HUES6 (cell line): ENCODE results near the gene PCSK4.

Experiments
- H3K27ac ChIP-seq: 2 replicates; pipeline ENCODE4 v1.7.0; 2013; ENCODE audit warnings: low read depth, mild to moderate bottlenecking, low read length, inconsistent platforms
- H3K27me3 ChIP-seq: 2 replicates; pipeline ENCODE4 v1.6.1; 2013; ENCODE audit warnings: low read length; ENCODE audit not compliant: control insufficient read depth, insufficient read depth
- H3K36me3 ChIP-seq: 2 replicates; pipeline ENCODE4 v1.6.1; 2013; ENCODE audit warnings: low read length; ENCODE audit not compliant: control insufficient read depth, insufficient read depth
- H3K4me1 ChIP-seq: 2 replicates; pipeline ENCODE4 v1.6.1; 2013; ENCODE audit warnings: low read length; ENCODE audit not compliant: control insufficient read depth, insufficient read depth
- H3K4me3 ChIP-seq: 2 replicates; pipeline ENCODE4 v1.5.1; 2013; ENCODE audit warnings: low read depth, low read length
- H3K9ac ChIP-seq: one replicate; pipeline ENCODE4 v1.6.1; 2013; ENCODE audit warnings: mild to moderate bottlenecking, low read length
- H3K9me3 ChIP-seq: 2 replicates; pipeline ENCODE4 v1.6.1; 2013; ENCODE audit warnings: low read depth, low read length; ENCODE audit not compliant: control insufficient read depth, insufficient read depth

PCSK4 gene

GRCh38 chr19:1511318-1512317, 21.5 kb upstream of the PCSK4 start:
- no peak overlapping the region for H3K9ac ChIP-seq
- H3K27ac ChIP-seq, result no peak overlapping the region
- no peaks in the 10 kb centered on the region for H3K36me3 ChIP-seq
- peaks cover 56% of the 10 kb centered on the region for H3K27me3 ChIP-seq
- H3K4me3 ChIP-seq, result no peak overlapping the region
- H3K9me3 ChIP-seq, result no peaks in the 10 kb centered on the region
- peaks cover 5% of the 10 kb centered on the region; the same call in 1 of the 2 replicates for H3K4me1 ChIP-seq

DNA sequence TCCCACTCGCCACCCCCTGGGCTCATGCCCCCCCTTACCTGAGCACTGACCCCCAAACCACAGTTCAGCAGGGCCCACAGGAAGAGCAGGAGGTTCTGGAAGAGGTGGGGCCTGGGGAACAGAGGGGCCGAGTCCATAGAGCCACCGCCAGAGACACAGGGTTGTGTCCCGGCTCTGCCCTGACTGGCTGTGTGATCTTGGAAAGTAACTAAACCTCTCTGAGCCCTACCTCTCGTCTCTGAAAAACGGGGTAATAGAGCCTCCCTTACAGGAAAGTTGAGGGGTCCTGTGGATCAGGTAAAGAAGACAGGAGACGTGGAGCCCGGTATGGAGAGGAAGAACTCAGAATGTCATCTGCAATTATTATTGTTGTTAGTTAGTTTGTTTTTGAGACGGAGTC, 20.7 kb upstream of the PCSK4 start:
- Histone ChIP-seq H3K4me1 (peaks cover 5% of the 10 kb centered on the region; the same call in 1 of the 2 replicates), H3K9ac (no peak overlapping the region), H3K9me3 (no peaks in the 10 kb centered on the region), H3K36me3 (no peaks in the 10 kb centered on the region), H3K27ac (no peak overlapping the region), H3K27me3 (peaks cover 56% of the 10 kb centered on the region), H3K4me3 (no peak overlapping the region)

GRCh38 chr19:1510442-1510806, 20.3 kb upstream of the PCSK4 start:
- no peaks in the 10 kb centered on the region for H3K9me3 ChIP-seq
- peaks cover 56% of the 10 kb centered on the region for H3K27me3 ChIP-seq
- no peaks in the 10 kb centered on the region for H3K36me3 ChIP-seq
- no peak overlapping the region for H3K27ac ChIP-seq
- no peak overlapping the region for H3K9ac ChIP-seq
- peaks cover 5% of the 10 kb centered on the region; the same call in 1 of the 2 replicates for H3K4me1 ChIP-seq
- no peak overlapping the region for H3K4me3 ChIP-seq

GRCh38 chr19:1509602-1510441, 19.7 kb upstream of the PCSK4 start:
- Histone ChIP-seq H3K27ac (no peak overlapping the region), H3K4me3 (no peak overlapping the region), H3K36me3 (no peaks in the 10 kb centered on the region), H3K9me3 (no peaks in the 10 kb centered on the region), H3K9ac (no peak overlapping the region), H3K27me3 (peaks cover 55% of the 10 kb centered on the region), H3K4me1 (peaks cover 5% of the 10 kb centered on the region; the same call in 1 of the 2 replicates)

- Histone ChIP-seq H3K4me3 (peak overlapping the region; percentile 54), H3K27me3 (peaks cover 61% of the 10 kb centered on the region), H3K27ac (no peak overlapping the region)
These were observed 18.3 kb upstream of the PCSK4 start for GRCh38 chr19:1508507-1508856.

GRCh38 chr19:1507763-1508506, 17.8 kb upstream of the PCSK4 start:
- Histone ChIP-seq H3K4me3 (peak overlapping the region; percentile 85), H3K36me3 (no peaks in the 10 kb centered on the region), H3K27me3 (peaks cover 66% of the 10 kb centered on the region), H3K27ac (peak overlapping the region; percentile 63; the same call in 1 of the 2 replicates), H3K9me3 (no peaks in the 10 kb centered on the region), H3K4me1 (peaks cover 9% of the 10 kb centered on the region; the same call in 1 of the 2 replicates), H3K9ac (peak overlapping the region; percentile 63)

More at GRCh38 chr19:1508507-1508856, 18.3 kb upstream of the PCSK4 start:
- Histone ChIP-seq H3K36me3 (no peaks in the 10 kb centered on the region), H3K9me3 (no peaks in the 10 kb centered on the region), H3K9ac (no peak overlapping the region), H3K4me1 (peaks cover 5% of the 10 kb centered on the region; the same call in 1 of the 2 replicates)

DNA sequence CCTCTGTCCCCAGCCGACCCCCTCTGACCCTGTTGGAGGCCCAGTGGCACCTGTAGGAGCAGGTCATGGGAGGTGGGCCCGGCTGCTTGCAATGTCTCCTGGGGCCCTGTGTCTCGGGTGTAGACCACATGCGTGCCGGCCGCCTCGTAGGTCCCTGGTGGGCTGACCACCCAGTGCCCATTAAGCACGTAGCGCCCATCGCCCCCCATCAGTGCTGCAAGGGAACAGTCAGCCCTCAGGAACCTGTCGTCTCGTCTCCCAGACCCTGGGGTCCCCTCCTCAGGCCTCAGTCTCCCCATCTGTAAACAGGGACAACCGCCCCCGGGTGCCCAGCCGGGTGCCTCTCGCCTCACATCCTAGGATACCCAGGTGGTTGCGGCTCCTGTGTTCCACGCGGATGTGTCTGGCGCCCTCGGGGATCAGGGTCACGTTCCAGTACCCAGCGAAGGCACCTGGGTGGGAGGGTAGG, 17.1 kb upstream of the PCSK4 start:
- Histone ChIP-seq H3K36me3 (no peaks in the 10 kb centered on the region), H3K9me3 (no peaks in the 10 kb centered on the region), H3K4me3 (peak overlapping the region; percentile 85), H3K9ac (no peak overlapping the region), H3K4me1 (peaks cover 9% of the 10 kb centered on the region; the same call in 1 of the 2 replicates), H3K27ac (no peak overlapping the region), H3K27me3 (peaks cover 67% of the 10 kb centered on the region)

DNA sequence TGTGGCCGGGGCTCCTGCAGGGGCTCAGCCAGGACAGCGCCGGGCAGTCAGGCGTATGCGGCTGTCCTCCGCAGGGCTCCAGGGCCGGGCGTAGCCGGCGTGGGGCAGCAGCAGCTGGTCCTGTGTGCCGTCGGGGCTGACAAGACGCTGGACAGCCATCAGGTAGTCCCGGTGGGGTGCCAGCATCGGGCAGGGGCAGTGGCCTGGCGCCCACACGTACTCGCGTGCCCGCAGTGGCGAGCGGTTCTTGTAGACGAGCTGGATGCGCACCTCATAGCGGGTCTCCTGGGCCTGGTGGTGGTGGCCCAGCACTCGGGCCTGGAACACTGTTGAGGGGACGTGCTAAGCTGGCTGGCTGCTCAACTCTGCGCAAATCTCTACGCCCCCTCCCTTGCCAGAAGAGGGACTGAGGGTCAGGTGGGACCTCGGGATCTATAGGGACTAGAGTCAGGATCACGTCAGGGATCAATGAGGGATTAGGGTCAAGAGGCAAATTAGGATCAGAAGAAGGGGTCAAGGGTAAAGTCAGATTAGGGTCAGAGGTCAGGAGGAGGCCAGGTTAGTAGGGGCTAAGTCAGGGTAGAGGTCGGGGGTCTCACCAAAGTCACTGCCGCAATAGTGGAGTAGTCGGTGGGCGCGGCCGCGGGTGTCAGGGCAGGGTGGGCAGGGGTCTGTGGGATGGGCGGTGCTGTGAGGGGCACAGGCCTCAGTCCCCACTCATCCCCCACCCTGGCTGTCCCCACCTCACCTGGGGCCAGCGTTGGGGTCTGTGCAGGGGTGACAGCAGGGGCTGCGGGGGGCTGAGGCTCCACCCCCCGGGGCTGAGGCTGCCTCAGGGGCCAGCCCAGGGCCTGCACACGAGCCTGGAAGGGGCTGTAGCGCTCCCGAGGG, 16.1 kb upstream of the PCSK4 start:
- no peak overlapping the region for H3K27ac ChIP-seq
- H3K4me3 ChIP-seq, result no peak overlapping the region
- no peak overlapping the region for H3K9ac ChIP-seq
- H3K36me3 ChIP-seq, result no peaks in the 10 kb centered on the region
- no peaks in the 10 kb centered on the region for H3K9me3 ChIP-seq
- H3K27me3 ChIP-seq, result peaks cover 59% of the 10 kb centered on the region
- peaks cover 9% of the 10 kb centered on the region; the same call in 1 of the 2 replicates for H3K4me1 ChIP-seq

DNA sequence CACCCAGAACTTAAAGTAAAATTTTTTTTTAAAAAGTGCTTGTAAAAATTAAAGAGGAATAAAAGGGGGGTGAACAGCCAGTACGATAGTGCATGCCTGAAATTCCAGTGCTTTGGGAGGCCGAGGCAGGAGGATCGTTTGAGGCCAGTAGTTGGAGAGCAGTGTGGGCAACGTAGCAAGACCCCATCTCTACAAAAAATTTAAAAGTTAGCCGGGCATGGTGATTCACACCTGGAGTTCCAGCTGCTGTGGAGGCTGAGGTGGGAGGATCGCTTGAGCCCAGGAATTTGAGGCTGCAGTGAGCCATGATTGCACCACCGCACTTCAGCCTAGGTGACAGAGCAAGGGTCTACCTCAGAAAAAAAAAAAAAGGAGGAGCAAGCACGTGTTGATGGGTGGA, 14.9 kb upstream of the PCSK4 start:
- Histone ChIP-seq H3K4me1 (peaks cover 7% of the 10 kb centered on the region; the same call in 1 of the 2 replicates), H3K27ac (no peak overlapping the region), H3K4me3 (no peak overlapping the region), H3K36me3 (no peaks in the 10 kb centered on the region), H3K27me3 (peaks cover 49% of the 10 kb centered on the region), H3K9ac (no peak overlapping the region), H3K9me3 (peaks cover 2% of the 10 kb centered on the region)
